MCF 10A (cell line): ENCODE results near the gene MOCS3. TPM values are rescaled to one million over a fixed set of nuclear protein-coding genes. Genes with fewer than 3 reads are reported as not detected.

Source experiments
- BruUV-seq: library from RNA; stranded (reverse); fragments of 400-500 nt; replicated peaks from 2 replicates; lab custom pipeline; 2021; lab: Mats Ljungman, UMichigan
- CTCF ChIA-PET: fragments of 300-600 bp; sonication (Branson Sonifier 250); formaldehyde crosslinking; extraction: SDS; loops from one replicate; lab custom pipeline; 2021; ENCODE audit warnings: antibody characterized with exemption, inconsistent platforms; lab: Yijun Ruan, JAX
- POLR2A ChIA-PET: fragments of 300-600, 350-650 bp; sonication (Branson Sonifier 250); formaldehyde crosslinking; extraction: SDS; loops from one replicate; lab custom pipeline; 2020; ENCODE audit warnings: antibody characterized with exemption, inconsistent platforms; lab: Yijun Ruan, JAX
- DNase-seq: peaks from one replicate; pipeline ENCODE4 v3.0.0-alpha.2; 2018; ENCODE audit not compliant: unreplicated experiment
- H3K27ac Mint-ChIP-seq: one replicate; pipeline ENCODE4 v1.8.0; 2022; ENCODE audit warnings: mild to moderate bottlenecking, low read depth, mixed read lengths; ENCODE audit not compliant: unreplicated experiment
- H3K27me3 Mint-ChIP-seq: one replicate; pipeline ENCODE4 v1.8.0; 2022; ENCODE audit warnings: mixed read lengths; ENCODE audit not compliant: insufficient read depth, unreplicated experiment
- H3K36me3 Mint-ChIP-seq: one replicate; pipeline ENCODE4 v1.8.0; 2022; ENCODE audit warnings: mild to moderate bottlenecking, moderate library complexity, mixed read lengths; ENCODE audit not compliant: insufficient read depth, unreplicated experiment
- H3K4me1 Mint-ChIP-seq: one replicate; pipeline ENCODE4 v1.8.0; 2022; ENCODE audit warnings: mixed read lengths; ENCODE audit not compliant: insufficient read depth, unreplicated experiment
- H3K4me3 Mint-ChIP-seq: one replicate; pipeline ENCODE4 v1.8.0; 2022; ENCODE audit warnings: mild to moderate bottlenecking, moderate library complexity, mixed read lengths; ENCODE audit not compliant: unreplicated experiment
- H3K9me3 Mint-ChIP-seq: one replicate; pipeline ENCODE4 v1.8.0; 2022; ENCODE audit warnings: mixed read lengths; ENCODE audit not compliant: unreplicated experiment
- intact Hi-C: fragments of 100-400 bp; cut with micrococcal nuclease; formaldehyde crosslinking; loops from 2 replicates; pipeline ENCODE4 v1.14.1; 2022
- total RNA-seq: library from RNA; stranded (reverse); gene quantifications from 2 replicates; pipeline ENCODE4 v1.2.3, GENCODE V29; 2022
- TF ChIP-seq, protein P1 (sequence below): fragments of 200-600 bp; IDR thresholded peaks from one replicate; pipeline ENCODE4 v1.8.0; 2022; ENCODE audit warnings: antibody characterized with exemption, mild to moderate bottlenecking; ENCODE audit not compliant: unreplicated experiment

MOCS3 gene
- total RNA-seq, 1 experiment from 2014 or later: 6.0 TPM

GRCh38 chr20:50959543-50960126, 1.0 kb downstream of the MOCS3 start:
- H3K4me3 Mint-ChIP-seq: peak overlapping the region; percentile 91
- peaks cover 57% of the 10 kb centered on the region for H3K36me3 Mint-ChIP-seq
- CTCF ChIA-PET: interaction anchor here (0.5 to 1.9 kb wide), 6 partner anchors 28 to 348 kb away, joined by 3 to 4 read pairs (median 4); partner anchors contain the start of genes ADNP and BCAS4
- intact Hi-C loops: no loop called here
- H3K9me3 Mint-ChIP-seq: no peaks in the 10 kb centered on the region
- peaks cover 15% of the 10 kb centered on the region for H3K4me1 Mint-ChIP-seq
- no TSS peak for BruUV-seq
- no peaks in the 10 kb centered on the region for H3K27me3 Mint-ChIP-seq
- H3K27ac Mint-ChIP-seq: no peak overlapping the region
- no peak for DNase-seq
- TF ChIP-seq, protein P1, sequence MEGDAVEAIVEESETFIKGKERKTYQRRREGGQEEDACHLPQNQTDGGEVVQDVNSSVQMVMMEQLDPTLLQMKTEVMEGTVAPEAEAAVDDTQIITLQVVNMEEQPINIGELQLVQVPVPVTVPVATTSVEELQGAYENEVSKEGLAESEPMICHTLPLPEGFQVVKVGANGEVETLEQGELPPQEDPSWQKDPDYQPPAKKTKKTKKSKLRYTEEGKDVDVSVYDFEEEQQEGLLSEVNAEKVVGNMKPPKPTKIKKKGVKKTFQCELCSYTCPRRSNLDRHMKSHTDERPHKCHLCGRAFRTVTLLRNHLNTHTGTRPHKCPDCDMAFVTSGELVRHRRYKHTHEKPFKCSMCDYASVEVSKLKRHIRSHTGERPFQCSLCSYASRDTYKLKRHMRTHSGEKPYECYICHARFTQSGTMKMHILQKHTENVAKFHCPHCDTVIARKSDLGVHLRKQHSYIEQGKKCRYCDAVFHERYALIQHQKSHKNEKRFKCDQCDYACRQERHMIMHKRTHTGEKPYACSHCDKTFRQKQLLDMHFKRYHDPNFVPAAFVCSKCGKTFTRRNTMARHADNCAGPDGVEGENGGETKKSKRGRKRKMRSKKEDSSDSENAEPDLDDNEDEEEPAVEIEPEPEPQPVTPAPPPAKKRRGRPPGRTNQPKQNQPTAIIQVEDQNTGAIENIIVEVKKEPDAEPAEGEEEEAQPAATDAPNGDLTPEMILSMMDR: no peak
- POLR2A ChIA-PET: interaction anchor here (0.6 to 4.4 kb wide), 9 partner anchors 8 to 169 kb away, joined by 3 to 66 read pairs (median 9); partner anchors contain the start of gene BCAS4

DNA sequence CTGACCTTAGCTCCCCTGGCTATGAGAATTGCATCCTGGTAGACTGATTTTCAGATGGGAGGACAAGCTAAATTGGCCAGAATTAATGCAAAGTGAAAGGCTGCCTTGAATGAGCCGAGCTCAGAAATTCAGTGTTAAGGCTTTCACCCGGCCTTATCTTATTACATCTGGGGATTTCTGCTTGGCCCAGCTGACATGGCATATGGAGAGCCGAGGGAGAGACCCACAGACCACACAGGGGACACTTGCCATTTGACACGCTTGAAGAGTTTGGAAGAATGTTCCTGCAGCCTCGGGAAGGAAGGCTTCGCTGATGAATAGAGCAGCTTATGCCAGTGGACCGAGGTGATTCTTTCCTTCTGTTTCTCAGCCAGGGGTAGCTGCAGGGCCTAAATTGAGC, 9.0 kb downstream of the MOCS3 start:
- TF ChIP-seq, protein P1: no peak
- BruUV-seq: no TSS peak
- intact Hi-C loops: no loop called here
- H3K36me3 Mint-ChIP-seq: peaks cover 8% of the 10 kb centered on the region
- DNase-seq: no peak
- ChIA-PET POLR2A (interaction anchor here (0.7 to 1.7 kb wide), 2 partner anchors 9 to 596 kb away, joined by 3 to 9 read pairs; partner anchors contain the start of genes DPM1 and MOCS3), CTCF (interaction anchor here (0.7 to 2.4 kb wide), 4 partner anchors 9 to 635 kb away, joined by 3 to 17 read pairs (median 4); partner anchors contain the start of genes DPM1 and MOCS3)
- no peaks in the 10 kb centered on the region for H3K4me1 Mint-ChIP-seq
- H3K27ac Mint-ChIP-seq: no peak overlapping the region
- H3K9me3 Mint-ChIP-seq: no peaks in the 10 kb centered on the region
- no peak overlapping the region for H3K4me3 Mint-ChIP-seq
- peaks cover 11% of the 10 kb centered on the region for H3K27me3 Mint-ChIP-seq

DNA sequence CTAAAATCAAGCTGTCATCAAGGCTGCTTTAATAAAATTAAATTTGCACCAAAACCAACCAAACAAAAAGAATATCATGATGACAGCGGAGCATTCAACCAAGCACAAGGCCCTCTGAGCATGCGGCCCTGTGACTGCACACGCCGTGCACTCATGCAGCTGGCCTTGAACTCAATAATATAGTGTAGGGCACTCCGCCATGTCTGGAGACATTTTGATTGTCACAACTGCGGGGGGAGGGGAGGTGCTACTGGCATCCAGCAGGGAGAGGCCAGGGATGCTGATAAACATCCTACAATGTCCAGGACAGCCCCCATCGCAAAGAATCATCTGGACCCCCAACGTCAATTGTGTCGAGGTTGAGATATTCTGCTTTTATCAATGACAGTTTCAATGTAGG, 9.7 kb downstream of the MOCS3 start:
- H3K9me3 Mint-ChIP-seq: no peaks in the 10 kb centered on the region
- BruUV-seq: no TSS peak
- H3K4me3 Mint-ChIP-seq: no peak overlapping the region
- H3K36me3 Mint-ChIP-seq: peaks cover 2% of the 10 kb centered on the region
- H3K27ac Mint-ChIP-seq: no peak overlapping the region
- ChIA-PET POLR2A (interaction anchor here (0.7 to 1.7 kb wide), 2 partner anchors 9 to 595 kb away, joined by 3 to 9 read pairs; partner anchors contain the start of genes DPM1 and MOCS3), CTCF (interaction anchor here (0.7 to 2.4 kb wide), 4 partner anchors 10 to 634 kb away, joined by 3 to 17 read pairs (median 4); partner anchors contain the start of genes DPM1 and MOCS3)
- intact Hi-C loops: no loop called here
- TF ChIP-seq, protein P1: no peak
- no peaks in the 10 kb centered on the region for H3K4me1 Mint-ChIP-seq
- peaks cover 11% of the 10 kb centered on the region for H3K27me3 Mint-ChIP-seq
- DNase-seq: no peak

GRCh38 chr20:50969435-50969834, 10.8 kb downstream of the MOCS3 start:
- ChIA-PET POLR2A (no interaction called here), CTCF (interaction anchor here (0.7 to 2.4 kb wide), 2 partner anchors 12 to 737 kb away, joined by 4 to 17 read pairs; no protein-coding TSS in a partner anchor)
- no peak overlapping the region for H3K27ac Mint-ChIP-seq
- TF ChIP-seq, protein P1: no peak
- H3K4me3 Mint-ChIP-seq: no peak overlapping the region
- no peak for DNase-seq
- H3K4me1 Mint-ChIP-seq: no peaks in the 10 kb centered on the region
- H3K36me3 Mint-ChIP-seq: no peaks in the 10 kb centered on the region
- no peaks in the 10 kb centered on the region for H3K9me3 Mint-ChIP-seq
- intact Hi-C loops: no loop called here
- H3K27me3 Mint-ChIP-seq: peaks cover 11% of the 10 kb centered on the region
- no TSS peak for BruUV-seq
